SW 1271 (cell line): ENCODE data around the gene NRXN3.
A peak's percentile ranks its signal among the peaks of the same experiment; 100 is the strongest.

ENCODE experiments used
- DNase-seq, 2 experiments: peaks; one replicate each; lab custom pipeline; 2025; lab: John Stamatoyannopoulos, UW

NRXN3 gene

DNA sequence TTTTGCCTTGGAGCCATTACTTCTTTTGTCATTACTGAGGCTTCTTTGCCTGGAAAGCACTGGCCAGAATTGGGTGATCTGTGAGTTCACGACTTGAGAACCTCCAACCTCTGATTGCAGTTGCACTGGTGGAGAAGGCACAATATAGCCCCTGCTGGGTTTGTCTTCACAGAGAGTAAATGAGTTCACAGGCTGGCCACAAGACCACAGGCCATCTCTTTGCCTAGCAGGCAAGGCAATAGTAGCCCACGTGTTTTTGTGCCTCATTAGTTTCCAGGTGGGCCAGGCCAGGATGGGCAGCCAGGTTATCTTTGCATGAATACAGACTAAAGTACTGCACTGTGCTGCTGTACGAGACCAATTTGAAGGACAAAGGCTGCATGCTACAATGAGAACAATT, 468.8 kb downstream of the NRXN3 start:
- no peak for DNase-seq

DNA sequence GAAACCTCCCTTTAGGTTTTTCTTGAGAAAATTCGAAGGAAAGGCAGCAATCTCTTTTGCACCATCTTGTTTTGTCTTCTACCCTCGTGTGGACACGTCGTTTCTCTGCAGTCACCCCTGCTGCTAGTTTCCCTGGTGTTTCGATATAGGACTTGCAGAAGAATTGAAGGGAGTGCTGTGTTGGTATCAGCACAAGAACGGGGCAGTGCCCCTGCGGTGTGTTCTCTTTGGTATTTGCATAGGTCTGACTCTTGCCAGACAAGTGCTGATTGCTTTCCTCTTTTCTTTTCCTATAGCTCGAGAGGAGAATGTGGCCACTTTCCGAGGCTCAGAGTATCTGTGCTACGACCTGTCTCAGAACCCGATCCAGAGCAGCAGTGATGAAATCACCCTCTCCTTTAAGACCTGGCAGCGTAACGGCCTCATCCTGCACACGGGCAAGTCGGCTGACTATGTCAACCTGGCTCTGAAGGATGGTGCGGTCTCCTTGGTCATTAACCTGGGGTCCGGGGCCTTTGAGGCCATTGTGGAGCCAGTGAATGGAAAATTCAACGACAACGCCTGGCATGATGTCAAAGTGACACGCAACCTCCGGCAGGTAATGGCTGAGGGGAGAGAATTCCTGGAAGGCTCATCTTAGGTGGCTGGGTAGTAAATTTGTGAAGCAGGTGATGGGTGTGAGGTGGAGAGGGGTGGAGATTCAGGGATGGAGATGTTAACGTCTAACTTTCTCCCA, 474.8 kb downstream of the NRXN3 start:
- no peak for DNase-seq

DNA sequence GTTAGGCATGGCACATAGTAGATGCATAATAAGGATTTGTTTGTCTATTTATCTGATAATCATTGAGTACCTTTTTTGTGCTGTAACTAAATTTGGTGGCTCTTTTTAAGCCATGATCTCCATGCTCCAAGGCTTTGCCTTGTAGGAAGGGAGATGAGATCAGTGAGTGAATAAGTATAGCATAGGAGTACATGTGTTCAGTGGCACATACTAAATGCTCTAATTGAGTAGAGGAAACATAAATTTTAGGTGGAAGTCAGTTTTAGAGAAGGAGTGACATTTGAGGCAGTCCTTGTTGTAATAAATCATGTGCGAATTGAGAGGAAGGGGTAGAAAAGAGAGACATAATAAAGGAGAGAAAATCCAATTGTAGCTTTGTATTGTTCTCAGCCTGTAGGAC, 482.6 kb downstream of the NRXN3 start:
- DNase-seq: no peak

DNA sequence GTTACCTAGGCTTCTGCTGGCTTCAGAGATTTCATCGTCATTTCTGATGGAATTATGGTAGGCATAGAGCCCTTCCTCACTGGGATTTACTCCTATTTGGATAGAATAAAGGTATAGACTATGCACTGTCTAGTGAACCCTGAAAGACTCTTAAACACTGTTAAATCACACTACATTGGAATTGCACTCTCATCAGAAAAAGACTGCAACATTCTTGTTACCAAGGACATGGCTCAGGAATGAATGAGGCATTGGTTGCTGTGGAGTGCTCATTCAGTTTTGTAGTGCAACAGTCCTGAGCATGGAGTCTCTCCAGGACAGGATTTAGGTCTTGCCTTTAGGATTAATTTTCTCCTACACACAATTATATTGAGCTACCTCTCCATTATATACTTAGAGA, 483.0 kb downstream of the NRXN3 start:
- DNase-seq: no peak

DNA sequence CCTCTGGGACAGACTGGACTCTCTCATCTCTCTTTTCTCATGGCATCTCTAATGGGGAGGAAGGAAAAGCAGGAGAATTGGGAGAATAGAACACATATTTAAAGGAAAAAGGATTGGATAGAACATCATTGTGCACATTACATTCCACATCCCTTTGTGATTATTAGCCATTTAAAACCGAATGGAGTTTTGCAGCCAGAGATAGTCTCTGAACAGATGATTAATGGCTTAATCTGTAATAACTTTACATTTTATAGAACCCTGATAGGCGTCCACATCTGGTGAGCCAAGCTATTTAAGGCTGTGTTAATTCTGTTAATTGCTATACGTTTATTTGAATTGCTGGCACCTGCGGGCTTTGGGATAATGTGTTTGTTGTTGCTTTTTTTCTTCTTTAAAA, 487.3 kb downstream of the NRXN3 start:
- DNase-seq: no peak

DNA sequence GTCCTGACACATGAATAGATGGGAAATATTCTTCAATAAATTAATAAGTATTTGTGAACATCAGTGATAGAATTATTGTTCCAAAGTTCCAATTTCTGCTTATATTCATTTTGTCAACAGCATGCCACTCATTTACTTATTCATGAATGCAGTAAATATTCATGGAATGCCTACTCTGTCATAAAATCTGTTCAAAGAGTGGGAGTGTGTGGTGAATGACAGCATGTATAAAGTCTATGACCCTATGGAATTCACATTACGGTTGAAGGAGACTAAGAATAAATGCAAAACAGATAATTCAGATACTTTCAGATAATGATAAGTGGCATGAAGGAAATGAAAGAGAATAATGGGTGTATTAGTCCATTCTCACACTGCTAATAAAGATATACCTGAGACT, 494.7 kb downstream of the NRXN3 start:
- DNase-seq: no peak

DNA sequence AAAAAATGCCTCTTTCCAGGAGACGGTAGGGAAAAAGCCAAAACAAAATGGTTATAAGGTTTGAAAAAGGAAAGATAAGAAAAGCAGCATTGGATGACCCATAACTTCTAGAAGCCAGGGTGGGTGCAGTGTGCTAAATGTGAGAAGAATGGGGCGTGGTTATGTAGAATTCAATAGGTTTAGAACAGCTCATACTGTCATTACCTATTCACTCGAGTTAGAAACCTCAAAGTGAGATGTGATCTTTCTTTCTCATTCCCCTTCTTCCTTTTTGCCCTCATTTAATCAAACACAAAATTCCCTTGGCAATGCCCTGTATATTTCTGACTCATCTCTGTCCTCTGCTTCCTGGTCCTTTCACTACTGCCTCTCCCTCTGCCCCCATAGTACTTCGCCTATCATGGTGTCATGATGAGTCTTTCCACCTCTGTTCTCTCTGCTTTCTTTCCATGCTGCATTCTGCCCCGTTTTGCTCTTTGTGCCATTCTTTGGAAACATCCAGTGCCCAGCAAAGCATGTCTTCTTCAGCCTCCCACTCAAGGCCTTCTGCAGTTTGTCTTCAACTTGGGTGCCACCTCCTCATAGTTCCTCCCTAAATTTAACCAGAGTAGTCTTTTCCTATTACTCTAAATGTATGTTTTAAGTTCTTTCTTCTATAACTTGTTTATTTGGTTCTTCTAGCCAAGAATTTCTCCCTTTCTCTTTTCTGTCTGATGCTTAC, 496.3 kb downstream of the NRXN3 start:
- no peak for DNase-seq

DNA sequence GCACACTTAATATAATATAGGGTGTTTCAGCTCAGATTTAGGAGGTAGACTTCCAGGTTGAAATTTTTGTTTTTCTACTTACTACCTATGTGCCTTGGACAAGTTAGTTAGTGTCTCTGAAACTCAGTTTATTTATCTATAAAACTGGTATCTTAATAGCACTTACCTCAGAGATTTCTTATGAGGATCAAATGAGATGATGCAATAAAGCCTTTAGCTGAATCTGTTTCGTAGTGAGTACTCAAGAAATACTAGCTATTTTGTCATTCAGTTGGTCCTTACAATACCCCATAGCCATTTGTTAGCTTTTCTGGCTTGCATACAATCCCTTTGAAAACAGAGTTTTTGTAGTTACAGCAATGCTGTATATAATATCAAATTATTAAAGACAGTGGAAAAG, 497.0 kb downstream of the NRXN3 start:
- DNase-seq: no peak

DNA sequence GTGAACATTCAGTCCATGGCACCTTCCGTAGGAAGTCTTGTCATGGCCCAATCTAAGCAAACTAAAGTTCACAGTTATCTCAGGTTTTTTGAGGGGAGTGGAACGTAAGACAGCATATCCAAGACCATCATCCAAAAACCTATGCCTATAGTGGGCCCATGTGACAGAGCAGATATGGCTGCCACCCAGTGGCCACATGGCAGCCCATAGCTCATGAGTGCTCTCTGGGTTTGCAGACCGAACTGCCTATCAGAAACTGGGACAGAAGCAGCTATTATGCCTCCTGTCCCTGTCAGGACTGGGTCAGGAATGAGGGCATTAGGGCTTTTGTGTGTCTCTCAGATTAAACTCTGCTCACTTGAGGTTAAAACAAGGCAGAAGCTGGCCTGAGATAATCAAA, 503.7 kb downstream of the NRXN3 start:
- no peak for DNase-seq

DNA sequence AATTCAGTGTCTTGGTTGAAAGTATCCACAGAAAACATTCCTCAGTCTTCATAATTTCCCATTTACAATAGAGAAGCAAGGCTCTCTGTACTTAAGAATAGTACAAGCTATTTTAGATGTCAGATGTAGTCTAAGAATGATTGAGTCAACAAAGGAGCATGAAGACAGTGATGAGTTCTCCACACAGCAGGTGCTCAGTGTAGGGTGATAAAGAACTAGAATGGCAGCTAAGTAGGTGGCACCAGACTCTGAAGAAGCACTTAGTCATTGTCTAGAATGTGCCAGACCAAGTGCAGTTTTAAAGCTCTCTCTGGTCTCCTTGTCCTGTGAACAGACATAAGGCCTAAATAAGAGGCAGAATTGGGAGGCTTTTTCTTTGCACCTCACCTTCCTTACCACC, 504.6 kb downstream of the NRXN3 start:
- no peak for DNase-seq

DNA sequence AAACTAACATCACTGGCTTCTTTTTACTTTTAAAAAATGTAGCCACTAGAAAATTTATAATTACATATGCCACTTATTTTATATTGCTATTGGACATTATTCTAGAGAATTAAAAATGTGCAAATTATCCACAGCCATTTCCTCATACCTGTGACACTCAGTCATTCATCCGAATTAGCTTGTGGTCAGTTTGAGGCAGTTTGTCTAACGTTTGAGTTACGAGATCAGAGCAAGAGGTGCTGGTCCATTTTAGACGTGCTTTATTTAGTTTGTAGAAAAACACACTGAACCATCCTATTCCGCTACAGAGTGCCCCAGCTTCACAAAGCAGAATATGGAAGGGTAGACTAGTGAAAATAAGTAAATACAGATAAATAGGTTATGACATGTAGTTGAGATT, 513.0 kb downstream of the NRXN3 start:
- DNase-seq: no peak

DNA sequence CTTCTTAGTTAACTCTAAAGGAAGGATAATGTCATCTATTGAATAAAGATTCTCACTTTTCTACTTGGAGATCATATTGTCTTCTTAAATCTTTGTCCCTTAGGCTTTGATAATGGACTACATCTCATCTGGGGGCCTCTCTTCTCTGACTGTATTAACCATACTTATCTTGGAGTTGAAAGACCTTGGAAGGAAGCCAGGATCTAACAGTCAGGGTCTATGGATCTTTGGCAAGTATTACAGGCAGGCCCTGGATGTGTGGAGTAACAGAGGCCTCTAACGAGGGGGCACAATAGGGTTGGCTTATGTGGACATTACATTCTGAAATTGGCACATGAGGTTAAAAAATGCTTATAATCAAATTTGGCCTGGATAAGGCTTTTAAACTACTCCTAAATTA, 513.8 kb downstream of the NRXN3 start:
- DNase-seq: no peak

DNA sequence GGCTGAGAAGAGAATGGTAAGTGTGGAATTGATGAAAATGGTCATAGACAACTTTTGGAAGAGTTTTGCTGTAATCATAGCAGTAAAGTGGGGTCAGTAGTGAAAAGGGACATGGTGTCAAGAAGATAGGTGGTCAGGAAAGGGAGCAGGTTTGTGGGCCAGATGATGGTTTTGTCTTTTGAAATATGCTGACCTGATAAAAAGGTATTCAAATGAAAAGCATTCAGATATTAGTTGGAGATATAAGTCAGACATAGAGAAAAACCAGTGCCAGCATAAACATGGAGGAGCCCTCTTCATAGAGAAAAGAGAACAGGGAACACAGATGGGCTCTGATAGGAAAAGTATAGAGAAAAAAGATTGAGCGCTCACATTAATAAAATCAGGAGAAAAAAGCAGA, 518.3 kb downstream of the NRXN3 start:
- DNase-seq: no peak

DNA sequence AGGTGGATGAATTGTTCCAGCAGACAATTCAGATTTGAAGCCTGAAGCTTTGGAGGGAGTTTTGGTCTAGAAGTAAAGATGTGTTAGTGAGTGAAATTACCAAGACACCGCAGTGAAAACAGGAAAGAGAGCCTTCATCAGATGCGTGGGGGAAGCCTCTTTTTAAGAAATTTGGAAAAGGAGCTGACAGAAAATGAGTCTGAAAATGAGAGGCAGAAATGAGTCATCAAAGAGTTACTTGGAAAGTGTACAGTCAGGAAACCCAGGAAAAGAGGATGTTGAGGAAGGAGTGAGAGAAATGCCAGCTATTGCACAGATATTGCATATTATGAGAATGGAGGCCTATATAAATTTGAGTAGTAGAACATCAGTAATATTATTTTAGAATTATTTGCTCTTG, 520.7 kb downstream of the NRXN3 start:
- DNase-seq: no peak

DNA sequence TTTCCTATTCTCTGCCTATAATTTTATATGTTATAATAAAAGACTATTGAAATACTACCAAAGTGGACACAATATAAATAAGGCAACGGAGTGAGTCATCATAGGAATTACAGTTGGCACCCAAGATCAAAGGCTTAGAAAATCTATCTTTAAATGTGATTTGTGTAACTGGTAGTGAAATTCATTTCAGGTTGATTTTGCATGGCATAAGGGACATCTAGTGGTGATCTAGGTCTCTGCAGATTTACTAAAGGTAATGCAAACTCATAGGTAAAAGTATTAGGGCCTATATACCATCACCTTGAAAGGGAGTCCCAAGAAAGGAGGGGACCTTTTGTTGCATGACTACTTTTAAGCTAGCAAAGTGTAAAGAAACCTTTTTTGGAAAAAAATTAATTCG, 527.2 kb downstream of the NRXN3 start:
- DNase-seq: peak in 1 of 2 experiments; percentile 30

DNA sequence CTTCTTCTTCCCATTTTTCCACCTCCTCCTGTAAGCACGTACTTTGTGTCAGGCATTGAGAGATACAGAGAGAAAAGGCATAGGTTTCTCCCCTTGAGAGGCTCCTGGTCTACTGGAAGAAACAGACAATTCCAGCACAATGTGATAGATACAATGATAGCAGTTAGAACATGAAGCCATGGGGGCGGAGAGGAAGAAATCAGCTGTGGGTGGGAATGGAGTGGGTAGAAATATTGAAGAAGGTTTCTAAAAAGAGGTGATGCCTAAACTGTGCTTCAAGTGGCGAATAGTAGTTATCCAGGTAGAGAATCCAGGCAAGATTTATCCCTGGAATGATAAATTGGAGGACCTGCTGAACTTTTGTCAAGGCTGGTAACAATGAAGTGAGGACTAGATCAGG, 528.8 kb downstream of the NRXN3 start:
- DNase-seq: no peak

DNA sequence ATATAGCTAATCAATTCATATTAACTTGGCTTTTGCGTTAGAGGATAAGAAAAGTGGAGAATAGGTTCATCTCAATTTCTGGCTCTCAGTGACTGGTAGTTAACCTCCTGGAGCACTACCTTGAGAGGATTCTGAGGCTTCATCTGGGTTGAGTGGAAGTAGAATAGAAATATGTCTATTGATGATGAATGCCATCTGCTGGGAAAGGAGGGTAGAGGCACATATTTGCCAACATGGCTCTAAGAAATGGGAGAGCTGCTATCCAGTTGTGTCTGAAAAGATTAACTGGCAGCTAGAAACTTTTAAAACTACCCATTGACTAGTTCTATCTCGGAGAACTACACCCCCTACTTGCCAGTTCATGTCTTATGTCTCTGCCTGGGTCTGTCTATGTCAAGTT, 530.1 kb downstream of the NRXN3 start:
- no peak for DNase-seq

DNA sequence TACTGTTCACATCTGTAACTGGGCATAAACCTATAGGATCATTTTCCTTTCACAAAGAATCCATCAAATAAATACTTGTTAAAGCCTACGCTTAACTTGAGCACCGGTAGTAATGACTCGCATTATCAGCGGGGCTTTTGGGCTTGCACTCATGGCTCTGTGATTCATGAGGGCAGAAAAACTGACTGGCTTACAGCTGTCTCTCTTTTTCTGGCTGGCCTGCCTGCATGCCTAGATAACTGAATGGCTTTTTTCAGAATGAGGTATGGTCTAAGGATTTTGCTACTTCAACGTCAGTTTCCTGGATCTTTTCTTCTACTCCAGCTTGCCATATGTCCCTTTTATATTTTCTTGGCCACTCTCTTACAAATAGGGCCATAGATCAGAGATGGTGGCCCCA, 531.1 kb downstream of the NRXN3 start:
- DNase-seq: no peak

DNA sequence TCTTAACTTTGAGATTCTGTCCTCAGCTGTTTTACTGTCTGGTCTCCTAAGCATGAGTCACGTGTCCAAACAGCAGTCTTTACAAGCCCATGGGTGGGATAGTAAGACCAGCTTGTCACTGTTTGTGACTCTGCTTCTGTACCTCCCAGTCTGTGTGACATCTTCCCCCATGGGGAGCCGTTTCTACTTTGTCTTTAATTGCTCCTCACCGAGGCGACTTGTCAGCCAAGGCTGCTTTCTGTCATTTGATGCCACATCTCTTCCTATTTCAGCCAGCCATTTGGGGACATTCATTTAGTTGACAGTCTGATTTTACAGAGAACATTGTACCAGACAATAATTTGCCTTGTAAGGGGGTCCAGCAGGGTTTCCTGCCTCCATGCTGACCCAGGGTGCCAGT, 534.8 kb downstream of the NRXN3 start:
- DNase-seq: no peak

DNA sequence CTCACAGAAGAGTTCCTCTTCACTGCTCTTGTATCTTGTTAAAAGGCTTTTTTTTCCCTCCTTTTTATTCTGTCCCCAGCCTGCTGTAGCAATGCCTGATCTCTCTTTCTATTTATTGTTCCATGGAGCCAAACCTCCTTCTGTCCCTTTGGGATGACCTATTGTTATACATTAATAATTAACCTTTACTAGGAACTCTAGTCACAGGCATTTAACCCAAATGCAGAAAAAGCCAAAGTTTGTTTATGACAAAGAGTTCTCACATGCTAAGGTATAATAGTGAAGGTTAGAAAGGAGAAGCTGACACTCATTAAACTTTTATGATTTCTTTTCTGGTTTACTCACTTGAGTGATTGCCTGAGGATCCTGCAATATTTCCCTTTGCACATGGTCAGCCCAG, 535.8 kb downstream of the NRXN3 start:
- DNase-seq: no peak

DNA sequence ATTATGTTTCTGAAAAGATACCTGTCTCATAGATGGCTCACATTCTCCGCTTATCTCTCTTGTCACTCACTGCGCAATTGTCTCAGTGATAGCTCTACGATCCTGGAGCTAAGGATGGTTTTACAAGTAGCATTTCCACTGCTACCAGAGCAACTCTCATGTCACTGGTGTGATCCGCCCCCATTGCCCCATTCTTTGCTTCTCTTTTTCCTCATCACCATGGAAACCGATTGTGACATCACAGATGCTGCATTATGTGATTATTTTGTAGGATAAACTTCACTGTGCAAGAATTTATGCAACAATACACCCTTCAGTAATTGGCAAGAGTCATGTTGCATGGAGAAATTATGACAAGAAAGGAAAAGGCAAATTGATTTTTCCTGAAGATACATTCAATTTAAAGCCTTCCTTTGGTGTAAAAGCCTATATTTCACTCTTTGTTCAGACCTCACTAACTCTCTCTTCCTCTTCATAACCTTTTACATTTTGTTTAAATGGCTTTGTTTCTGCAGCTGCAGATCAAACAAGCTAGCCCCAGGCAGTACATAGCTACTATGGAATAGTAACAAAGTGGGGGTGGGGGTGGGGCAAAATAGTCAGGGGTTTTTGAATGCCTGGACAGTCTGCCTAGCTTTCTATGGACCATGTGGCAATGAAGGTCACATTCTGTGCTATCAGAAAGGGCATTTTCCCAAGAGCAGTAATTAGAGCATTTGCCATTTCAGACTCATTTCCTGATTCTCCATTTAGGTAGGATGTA, 539.8 kb downstream of the NRXN3 start:
- DNase-seq: no peak

DNA sequence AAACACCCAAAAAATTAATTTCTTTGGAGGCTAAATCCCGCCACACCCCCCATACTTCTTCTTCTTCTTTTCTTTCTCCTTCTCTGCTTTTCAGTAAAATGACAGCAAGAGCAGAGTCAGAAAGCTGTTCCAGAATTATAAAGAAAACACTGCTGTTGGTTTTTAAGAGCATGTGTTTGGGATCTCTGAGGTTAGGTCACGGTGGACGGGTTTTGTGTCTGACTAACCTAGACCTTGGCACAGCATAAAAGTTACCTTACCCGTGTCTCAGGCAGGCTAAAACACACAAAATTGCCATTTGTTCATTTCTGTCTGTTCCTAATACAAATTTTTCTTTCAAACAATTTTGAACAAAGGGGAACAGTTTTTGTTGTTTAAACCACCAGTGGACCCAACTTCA, 540.8 kb downstream of the NRXN3 start:
- DNase-seq: no peak

DNA sequence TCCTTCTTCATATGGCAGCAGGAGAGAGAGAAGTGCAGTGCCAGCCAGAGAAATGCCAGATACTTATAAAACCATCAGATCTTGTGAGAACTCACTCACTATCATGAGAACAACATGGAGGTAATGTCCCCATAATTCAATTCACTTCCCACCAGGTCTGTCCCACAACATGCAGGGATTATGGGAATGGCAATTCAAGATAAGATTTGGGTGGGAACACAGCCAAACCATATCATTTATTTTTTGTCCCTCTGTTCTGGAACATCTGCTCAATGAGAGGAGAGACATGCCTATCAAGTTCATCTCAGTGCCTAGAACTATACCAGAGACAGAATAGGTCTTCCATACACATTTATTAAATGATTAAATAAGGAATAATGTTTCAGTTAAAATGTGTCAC, 543.5 kb downstream of the NRXN3 start:
- no peak for DNase-seq
